H9 (cell line): ENCODE measurements around the gene C1QA. TPM values are rescaled to one million over a fixed set of nuclear protein-coding genes. Genes with fewer than 3 reads are reported as not detected.

ENCODE experiments used
- DNase-seq: peaks from one replicate; pipeline ENCODE4 v3.0.0-alpha.2; 2017
- H2AFZ ChIP-seq: one replicate; pipeline ENCODE4 v1.6.1; 2013; ENCODE audit warnings: mild to moderate bottlenecking, low read length, control low read depth, moderate library complexity
- H2AK5ac ChIP-seq: 2 replicates; pipeline ENCODE4 v1.6.1; 2013; ENCODE audit warnings: low read length, control low read depth, mixed read lengths; ENCODE audit not compliant: insufficient read length
- H2BK120ac ChIP-seq: one replicate; pipeline ENCODE4 v1.6.1; 2013; ENCODE audit warnings: low read depth, mild to moderate bottlenecking, low read length, control low read depth, inconsistent platforms; ENCODE audit not compliant: poor library complexity, severe bottlenecking
- H2BK12ac ChIP-seq: 2 replicates; pipeline ENCODE4 v1.6.1; 2013; ENCODE audit warnings: low read length, control low read depth, mixed read lengths, low read depth; ENCODE audit not compliant: insufficient read length
- H2BK15ac ChIP-seq: 2 replicates; pipeline ENCODE4 v1.6.1; 2013; ENCODE audit warnings: low read depth, low read length, control low read depth
- H2BK20ac ChIP-seq: one replicate; pipeline ENCODE4 v1.6.1; 2013; ENCODE audit warnings: low read depth, mild to moderate bottlenecking, low read length, control low read depth, inconsistent platforms; ENCODE audit not compliant: poor library complexity, severe bottlenecking
- H2BK5ac ChIP-seq: 2 replicates; pipeline ENCODE4 v1.6.1; 2013; ENCODE audit warnings: low read length, control low read depth, mixed read lengths; ENCODE audit not compliant: insufficient read length
- H3K14ac ChIP-seq: 2 replicates; pipeline ENCODE4 v1.6.1; 2013; ENCODE audit warnings: low read length, control low read depth; ENCODE audit not compliant: insufficient read depth
- H3K18ac ChIP-seq: 2 replicates; pipeline ENCODE4 v1.6.1; 2013; ENCODE audit warnings: low read depth, mild to moderate bottlenecking, mixed read lengths, low read length, control low read depth; ENCODE audit not compliant: insufficient read length
- H3K23ac ChIP-seq: 2 replicates; pipeline ENCODE4 v1.6.1; 2013; ENCODE audit warnings: low read length, control low read depth, mixed read lengths, low read depth; ENCODE audit not compliant: insufficient read length
- H3K23me2 ChIP-seq: 2 replicates; pipeline ENCODE4 v1.6.1; 2013; ENCODE audit warnings: low read depth, mild to moderate bottlenecking, mixed read lengths, low read length, control low read depth; ENCODE audit not compliant: insufficient read length, poor library complexity, severe bottlenecking
- H3K27ac ChIP-seq: 2 replicates; pipeline ENCODE4 v1.5.1; 2013; ENCODE audit warnings: low read length, control low read depth, mixed read lengths, low read depth; ENCODE audit not compliant: insufficient read length
- H3K27me3 ChIP-seq: 2 replicates; pipeline ENCODE4 v1.6.1; 2013; ENCODE audit warnings: low read length, control low read depth, inconsistent platforms; ENCODE audit not compliant: insufficient read depth
- H3K4ac ChIP-seq: 2 replicates; pipeline ENCODE4 v1.6.1; 2013; ENCODE audit warnings: low read depth, mild to moderate bottlenecking, control low read depth, inconsistent platforms, low read length, moderate library complexity
- H3K4me1 ChIP-seq: 2 replicates; pipeline ENCODE4 v1.6.1; 2013; ENCODE audit warnings: low read length, control low read depth, inconsistent platforms; ENCODE audit not compliant: insufficient read depth
- H3K4me2 ChIP-seq: 2 replicates; pipeline ENCODE4 v1.6.1; 2013; ENCODE audit warnings: low read length, control low read depth, mixed read lengths; ENCODE audit not compliant: insufficient read length, insufficient read depth
- H3K56ac ChIP-seq: 2 replicates; pipeline ENCODE4 v1.6.1; 2013; ENCODE audit warnings: low read depth, mild to moderate bottlenecking, mixed read lengths, low read length, control low read depth; ENCODE audit not compliant: insufficient read length
- H3K79me1 ChIP-seq: 2 replicates; pipeline ENCODE4 v1.6.1; 2013; ENCODE audit warnings: low read depth, mild to moderate bottlenecking, moderate library complexity, low read length, control low read depth, inconsistent platforms; ENCODE audit not compliant: insufficient read depth, poor library complexity, severe bottlenecking
- H3K79me2 ChIP-seq: 2 replicates; pipeline ENCODE4 v1.6.1; 2013; ENCODE audit warnings: low read length, control low read depth, inconsistent platforms; ENCODE audit not compliant: insufficient read depth
- H3K9ac ChIP-seq: 2 replicates; pipeline ENCODE4 v1.6.1; 2013; ENCODE audit warnings: low read length, control low read depth, mixed read lengths; ENCODE audit not compliant: insufficient read length; ENCODE audit errors: extremely low read depth
- H3K9me3 ChIP-seq: one replicate; pipeline ENCODE4 v1.6.1; 2013; ENCODE audit warnings: low read depth, low read length, inconsistent platforms; ENCODE audit not compliant: control insufficient read depth
- H3T11ph ChIP-seq: one replicate; pipeline ENCODE4 v1.6.1; 2013; ENCODE audit warnings: mild to moderate bottlenecking, low read length, control low read depth, inconsistent platforms
- H4K20me1 ChIP-seq: one replicate; pipeline ENCODE4 v1.6.1; 2013; ENCODE audit not compliant: control insufficient read depth, insufficient read length, insufficient read depth
- H4K5ac ChIP-seq: 2 replicates; pipeline ENCODE4 v1.6.1; 2013; ENCODE audit warnings: low read depth, mild to moderate bottlenecking, mixed read lengths, low read length, control low read depth; ENCODE audit not compliant: insufficient read length
- H4K8ac ChIP-seq: replicated peaks from 2 replicates; pipeline ENCODE4 v1.6.1; 2013; ENCODE audit warnings: low read length, control low read depth, mixed read lengths, low read depth; ENCODE audit not compliant: insufficient read length
- H4K91ac ChIP-seq: 2 replicates; pipeline ENCODE4 v1.6.1; 2013; ENCODE audit warnings: low read depth, mild to moderate bottlenecking, moderate library complexity, mixed read lengths, low read length, control low read depth; ENCODE audit not compliant: insufficient read length
- H3K27ac Mint-ChIP-seq, 3 experiments: 2 replicates in 2 of 3; 3 replicates in 1 of 3; pipeline ENCODE4 v1.8.0; 2020 to 2021; ENCODE audit warnings: mixed read lengths in 3 of 3, mild to moderate bottlenecking in 1 of 3, moderate library complexity in 1 of 3
- H3K27me3 Mint-ChIP-seq: 2 replicates; pipeline ENCODE4 v1.8.0; 2021; ENCODE audit warnings: low read depth, mild to moderate bottlenecking, moderate library complexity, mixed read lengths
- H3K36me3 Mint-ChIP-seq, 3 experiments: 2 replicates in 2 of 3; 3 replicates in 1 of 3; pipeline ENCODE4 v1.8.0; 2020 to 2021; ENCODE audit warnings: low read depth in 3 of 3, mixed read lengths in 3 of 3; ENCODE audit not compliant: insufficient read depth in 1 of 3
- H3K4me1 Mint-ChIP-seq, 2 experiments: 2 replicates each; pipeline ENCODE4 v1.8.0; 2020; ENCODE audit warnings: mixed read lengths in 2 of 2
- H3K4me3 Mint-ChIP-seq, 2 experiments: 2 replicates in 1 of 2; 3 replicates in 1 of 2; pipeline ENCODE4 v1.8.0; 2020 to 2021; ENCODE audit warnings: mild to moderate bottlenecking in 2 of 2, mixed read lengths in 2 of 2, moderate library complexity in 1 of 2
- H3K9me3 Mint-ChIP-seq, 2 experiments: 2 replicates in 1 of 2; 3 replicates in 1 of 2; pipeline ENCODE4 v1.8.0; 2020; ENCODE audit warnings: mild to moderate bottlenecking in 2 of 2, mixed read lengths in 2 of 2, moderate library complexity in 1 of 2
- WGBS: extraction: QIAGEN DNeasy Blood & Tissue Kit; methylation state at CpG from one replicate; pipeline ENCODE4 v1.1.7; 2013; ENCODE audit warnings: missing lambda C conversion rate, low lambda C conversion rate, mixed read lengths; ENCODE audit not compliant: insufficient read length; ENCODE audit errors: extremely low coverage; 5-methylcytosine and 5-hydroxymethylcytosine counted together
- total RNA-seq: library from RNA; stranded (reverse); gene quantifications from 2 replicates; pipeline ENCODE4 v1.2.1, GENCODE V29; 2021
- TF ChIP-seq, protein P1 (sequence below): fragments of 200-600 bp; sonication (generic); conservative IDR thresholded peaks from 3 replicates; pipeline ENCODE4 v1.8.0; 2021; ENCODE audit warnings: antibody characterized with exemption, mild to moderate bottlenecking

Gene C1QA
- total RNA-seq, 1 experiment from 2014 or later = not detected

DNA sequence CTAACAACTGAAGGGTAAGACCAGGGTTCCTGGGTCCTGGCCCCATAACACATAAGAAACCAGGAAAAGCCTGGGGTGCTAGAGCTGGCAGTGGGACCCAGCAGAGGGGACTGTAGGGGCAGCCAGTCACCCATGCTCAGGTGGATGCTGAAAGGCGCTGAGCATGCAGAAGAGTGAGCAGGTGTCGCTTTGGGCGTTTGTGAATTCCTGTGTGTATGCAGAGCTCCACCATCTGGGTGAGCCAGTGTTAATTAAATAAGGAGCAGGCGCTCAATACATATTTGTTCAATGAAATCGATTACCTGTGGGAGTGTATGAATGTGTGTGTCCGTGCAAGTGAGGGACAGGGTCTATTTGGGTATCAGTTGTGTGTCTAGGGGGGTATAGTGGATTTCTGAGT is 499 bp downstream of the C1QA start:
- H4K8ac ChIP-seq = no peak overlapping the region
- H2AFZ ChIP-seq = no peak overlapping the region
- no peak overlapping the region for H3K27ac ChIP-seq
- no peak overlapping the region for H3K23ac ChIP-seq
- no peak overlapping the region for H2BK5ac ChIP-seq
- no peak overlapping the region for H4K91ac ChIP-seq
- Mint-ChIP-seq H3K36me3 (no peaks in the 10 kb centered on the region; a peak in 1 of 7 replicates), H3K27me3 (peaks cover 3% of the 10 kb centered on the region), H3K9me3 (no peaks in the 10 kb centered on the region), H3K4me1 (peaks cover 6 to 12% of the 10 kb centered on the region in 2 experiments), H3K27ac (peak overlapping the region; percentile 1 to 20 (median 6); a peak in 2 of 7 replicates), H3K4me3 (no peak overlapping the region; a peak in 1 of 5 replicates)
- H3K9ac ChIP-seq = no peak overlapping the region
- H2AK5ac ChIP-seq = no peak overlapping the region
- H3T11ph ChIP-seq = no peak overlapping the region
- no peaks in the 10 kb centered on the region for H3K79me1 ChIP-seq
- DNase-seq = no peak
- H3K14ac ChIP-seq = no peak overlapping the region
- TF ChIP-seq, protein P1, sequence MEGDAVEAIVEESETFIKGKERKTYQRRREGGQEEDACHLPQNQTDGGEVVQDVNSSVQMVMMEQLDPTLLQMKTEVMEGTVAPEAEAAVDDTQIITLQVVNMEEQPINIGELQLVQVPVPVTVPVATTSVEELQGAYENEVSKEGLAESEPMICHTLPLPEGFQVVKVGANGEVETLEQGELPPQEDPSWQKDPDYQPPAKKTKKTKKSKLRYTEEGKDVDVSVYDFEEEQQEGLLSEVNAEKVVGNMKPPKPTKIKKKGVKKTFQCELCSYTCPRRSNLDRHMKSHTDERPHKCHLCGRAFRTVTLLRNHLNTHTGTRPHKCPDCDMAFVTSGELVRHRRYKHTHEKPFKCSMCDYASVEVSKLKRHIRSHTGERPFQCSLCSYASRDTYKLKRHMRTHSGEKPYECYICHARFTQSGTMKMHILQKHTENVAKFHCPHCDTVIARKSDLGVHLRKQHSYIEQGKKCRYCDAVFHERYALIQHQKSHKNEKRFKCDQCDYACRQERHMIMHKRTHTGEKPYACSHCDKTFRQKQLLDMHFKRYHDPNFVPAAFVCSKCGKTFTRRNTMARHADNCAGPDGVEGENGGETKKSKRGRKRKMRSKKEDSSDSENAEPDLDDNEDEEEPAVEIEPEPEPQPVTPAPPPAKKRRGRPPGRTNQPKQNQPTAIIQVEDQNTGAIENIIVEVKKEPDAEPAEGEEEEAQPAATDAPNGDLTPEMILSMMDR = no peak
- H3K4me1 ChIP-seq = no peaks in the 10 kb centered on the region
- no peaks in the 10 kb centered on the region for H3K79me2 ChIP-seq
- H2BK12ac ChIP-seq = no peak overlapping the region
- H3K27me3 ChIP-seq = no peaks in the 10 kb centered on the region
- no peak overlapping the region for H2BK15ac ChIP-seq
- H3K23me2 ChIP-seq = no peaks in the 10 kb centered on the region
- no peak overlapping the region for H3K4me2 ChIP-seq
- no peak overlapping the region for H2BK20ac ChIP-seq
- no peak overlapping the region for H4K5ac ChIP-seq
- peaks cover 3% of the 10 kb centered on the region for H4K20me1 ChIP-seq
- no peak overlapping the region for H3K18ac ChIP-seq
- WGBS = no CpG with 5 or more reads among the region's 6 CpGs
- no peak overlapping the region for H3K4ac ChIP-seq
- no peak overlapping the region for H3K56ac ChIP-seq
- no peaks in the 10 kb centered on the region for H3K9me3 ChIP-seq
- no peak overlapping the region for H2BK120ac ChIP-seq
